Heart right ventricle (tissue), 16 donors: Measurements from ENCODE around the gene KLHL35. TPM values are rescaled to one million over a fixed set of nuclear protein-coding genes. Genes with fewer than 3 reads are reported as not detected.

Experiments
- ATAC-seq, 8 donors: fragments of 200-7000 bp; cut with Tn5 transposase; one replicate each; pipeline ENCODE4 v1.9.1; 2020; ENCODE audit warnings: mild to moderate bottlenecking in 8 of 8, moderate library complexity in 8 of 8, moderate number of reproducible peaks in 1 of 8
- DNase-seq, 2 donors: peaks; one replicate each; pipeline ENCODE4 v3.0.0-alpha.2; 2020
- H3K27ac ChIP-seq, 10 donors: fragments of 200-600 bp; sonication (generic) in 2 of 10; one replicate each; pipeline versions ENCODE4 v1.5.0 to v1.8.0; 2020 to 2022; ENCODE audit warnings: mild to moderate bottlenecking in 3 of 10
- H3K27me3 ChIP-seq, 7 donors: fragments of 200-600 bp; one replicate each; pipeline ENCODE4 v1.8.0; 2021 to 2022; ENCODE audit warnings: mild to moderate bottlenecking in 2 of 7
- H3K36me3 ChIP-seq, 9 donors: fragments of 200-600 bp; sonication (generic) in 1 of 9; one replicate each; pipeline versions ENCODE4 v1.5.0 to v1.8.0; 2020 to 2022; ENCODE audit warnings: mild to moderate bottlenecking in 2 of 9
- H3K4me1 ChIP-seq, 9 donors: fragments of 200-600 bp; sonication (generic) in 1 of 9; one replicate each; pipeline versions ENCODE4 v1.5.0 to v1.8.0; 2020 to 2022; ENCODE audit warnings: mild to moderate bottlenecking in 4 of 9
- H3K4me3 ChIP-seq, 10 donors: fragments of 200-600 bp; sonication (generic) in 2 of 10; one replicate each; pipeline versions ENCODE4 v1.5.0 to v1.8.0; 2020 to 2022; ENCODE audit warnings: mild to moderate bottlenecking in 7 of 10, moderate library complexity in 2 of 10
- H3K9me3 ChIP-seq, 11 donors: fragments of 200-600 bp in 10 of 11; sonication (generic) in 2 of 11; one replicate each; pipeline versions ENCODE4 v1.5.0 to v1.8.0; 2013 to 2022; ENCODE audit warnings: mild to moderate bottlenecking in 2 of 11, control low read depth in 1 of 11, moderate library complexity in 1 of 11
- WGBS, 2 donors: extraction: QIAGEN DNeasy Blood & Tissue Kit; methylation state at CpG; one replicate each; pipeline ENCODE4 v1.1.7; 2013; ENCODE audit warnings: inconsistent platforms in 1 of 2; 5-methylcytosine and 5-hydroxymethylcytosine counted together
- intact Hi-C, 10 donors: fragments of 100-400 bp; cut with DNase I; formaldehyde crosslinking; loops; one replicate each; pipeline versions ENCODE4 v1.11.1 to v1.14.2; 2022
- polyA plus RNA-seq, 2 donors: library from polyadenylated mRNA; stranded (reverse); fragments of 200-250 nt; gene quantifications; one replicate each; pipeline ENCODE4 v1.2.3, GENCODE V29; 2013
- total RNA-seq, 10 donors: library from RNA; stranded (reverse); fragmentation: NEBNext Ultra II Directional in 3 of 10; extraction: Animal tissue kit (Norgen Biotek cat#: 25700) in 3 of 10; gene quantifications; one replicate each; pipeline versions ENCODE4 v1.2.1 to v1.2.4, GENCODE V29; 2021 to 2023
- TF ChIP-seq, protein P1 (sequence below), 9 donors: fragments of 200-600 bp; sonication (generic) in 2 of 9; IDR thresholded peaks; one replicate each; pipeline versions ENCODE4 v1.5.0 to v1.8.0; 2021 to 2022; ENCODE audit warnings: antibody characterized with exemption in 9 of 9, mild to moderate bottlenecking in 5 of 9, moderate library complexity in 1 of 9
- donor health status: Arrhythmogenic right ventricular cardiomyopathy.
- donor health status: ischemic (EF 13 %, LVEDD 7.1; RV severe dilation, severe dysfunction).
- donor health status: healthy with polysubstance abuse.
- donor health status: DM: no; HTN: yes; CAD: no.
- donor health status: DM: no; HTN: no; CAD: no.
- donor health status: ischemic (EF 25% LVEDD 6.9; RV normal size, moderate dysfunction).
- donor health status: ischemic (EF 25% LVEDD 5.7; RV mildly dilated, moderate dysfunction).
- donor health status: healthy.
- donor health status: DM: yes; HTN: yes; CAD: no.
- donor health status: Ischemic cardiomyopathy.
- donor health status: ischemic (EF 35%, LVEDD 5.7; RV mildly dilated, moderate dysfunction).
- donor health status: nonischemic (EF 11% LVEDD 7.7; RV severe dilation, severe dysfunction).
- donor health status: DM: yes; HTN: yes; CAD: no.
- donor health status: PGD.
- donor health status: ischemic (EF 29% LVEDD 5.4; RV normal size, mild dysfunction).
- donor health status: nonischemic (EF 23%, LVEDD 6.1; RV moderate dilation, normal function).

KLHL35 gene
- total and polyA plus RNA-seq, 12 donors = 0.20 to 0.81 (median 0.37) TPM; not detected in 2

DNA sequence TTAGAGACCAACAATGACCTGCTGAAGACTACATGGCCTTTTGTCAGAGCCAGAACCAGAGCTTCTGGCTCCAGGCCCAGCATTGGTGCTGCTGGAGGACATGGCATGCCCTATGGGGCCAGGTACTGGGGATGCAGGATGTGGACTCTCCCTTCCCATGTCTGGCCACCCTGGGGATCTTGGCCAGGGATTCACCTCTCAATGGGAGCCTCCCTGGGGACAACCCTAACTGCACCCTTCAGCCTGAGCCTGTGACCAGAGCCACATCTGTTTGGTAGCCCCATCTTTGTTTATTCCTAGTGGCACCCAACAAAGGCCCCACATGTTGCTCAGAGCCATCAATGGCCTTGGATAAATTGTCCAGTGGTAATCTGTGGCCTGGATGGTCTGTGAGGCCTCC is 5.8 kb downstream of the KLHL35 start:
- Histone ChIP-seq H3K4me3 (no peak overlapping the region), H3K27ac (no peak overlapping the region), H3K36me3 (peaks cover 0 to 20% (median 8%) of the 10 kb centered on the region in 9 donors), H3K4me1 (peaks cover 3 to 38% (median 12%) of the 10 kb centered on the region in 9 donors), H3K27me3 (peaks cover 0 to 38% (median 26%) of the 10 kb centered on the region in 7 donors), H3K9me3 (peaks cover 0 to 6% (median 0%) of the 10 kb centered on the region in 11 donors)
- no peak for DNase-seq
- TF ChIP-seq, protein P1, sequence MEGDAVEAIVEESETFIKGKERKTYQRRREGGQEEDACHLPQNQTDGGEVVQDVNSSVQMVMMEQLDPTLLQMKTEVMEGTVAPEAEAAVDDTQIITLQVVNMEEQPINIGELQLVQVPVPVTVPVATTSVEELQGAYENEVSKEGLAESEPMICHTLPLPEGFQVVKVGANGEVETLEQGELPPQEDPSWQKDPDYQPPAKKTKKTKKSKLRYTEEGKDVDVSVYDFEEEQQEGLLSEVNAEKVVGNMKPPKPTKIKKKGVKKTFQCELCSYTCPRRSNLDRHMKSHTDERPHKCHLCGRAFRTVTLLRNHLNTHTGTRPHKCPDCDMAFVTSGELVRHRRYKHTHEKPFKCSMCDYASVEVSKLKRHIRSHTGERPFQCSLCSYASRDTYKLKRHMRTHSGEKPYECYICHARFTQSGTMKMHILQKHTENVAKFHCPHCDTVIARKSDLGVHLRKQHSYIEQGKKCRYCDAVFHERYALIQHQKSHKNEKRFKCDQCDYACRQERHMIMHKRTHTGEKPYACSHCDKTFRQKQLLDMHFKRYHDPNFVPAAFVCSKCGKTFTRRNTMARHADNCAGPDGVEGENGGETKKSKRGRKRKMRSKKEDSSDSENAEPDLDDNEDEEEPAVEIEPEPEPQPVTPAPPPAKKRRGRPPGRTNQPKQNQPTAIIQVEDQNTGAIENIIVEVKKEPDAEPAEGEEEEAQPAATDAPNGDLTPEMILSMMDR (IDR thresholded peaks at IDR 0.05) = no peak
- intact Hi-C loops = no loop called here
- ATAC-seq = no peak

GRCh38 chr11:75426720-75427086 is 6.3 kb downstream of the KLHL35 start:
- Histone ChIP-seq H3K27ac (no peak overlapping the region), H3K27me3 (peaks cover 0 to 34% (median 22%) of the 10 kb centered on the region in 7 donors), H3K36me3 (peaks cover 0 to 25% (median 8%) of the 10 kb centered on the region in 9 donors), H3K4me1 (peaks cover 3 to 38% (median 12%) of the 10 kb centered on the region in 9 donors), H3K9me3 (peaks cover 0 to 6% (median 0%) of the 10 kb centered on the region in 11 donors), H3K4me3 (no peak overlapping the region)
- DNase-seq (no peak), ATAC-seq (no peak)
- whole genome bisulfite sequencing, 2 donors = 91 to 93% methylated on average over 5 of the region's 5 CpGs
- TF ChIP-seq, protein P1 (IDR thresholded peaks at IDR 0.05) = no peak
- intact Hi-C loops = no loop called here

DNA sequence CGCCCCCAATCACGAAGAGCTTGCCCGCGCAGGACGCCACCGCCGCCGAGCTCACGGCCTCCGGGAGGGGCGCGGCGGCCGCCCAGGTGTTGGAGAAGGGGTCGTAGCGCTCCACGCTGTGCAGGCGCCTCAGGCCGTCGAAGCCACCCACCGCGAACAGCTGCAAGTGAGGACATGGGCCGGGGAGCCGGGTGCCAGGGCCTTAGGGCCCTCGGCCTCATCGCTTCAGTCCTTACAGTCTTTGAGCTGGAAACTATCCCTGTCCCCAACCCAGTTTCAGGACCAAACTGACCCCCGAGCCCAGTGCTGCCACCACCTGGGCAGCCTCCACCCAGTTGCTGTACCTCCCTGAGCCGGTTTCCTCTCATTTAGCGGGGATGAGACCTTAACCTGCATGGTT is 7.6 kb downstream of the KLHL35 start:
- TF ChIP-seq, protein P1 (IDR thresholded peaks at IDR 0.05) = peak in 3 of 9 donors; percentile 10 to 17 (median 11)
- no peak for ATAC-seq
- Histone ChIP-seq H3K4me3 (no peak overlapping the region), H3K36me3 (peaks cover 0 to 30% (median 8%) of the 10 kb centered on the region in 9 donors), H3K27me3 (peaks cover 0 to 21% (median 9%) of the 10 kb centered on the region in 7 donors), H3K27ac (no peak overlapping the region), H3K4me1 (peaks cover under 1 to 34% (median 6%) of the 10 kb centered on the region in 9 donors), H3K9me3 (peaks cover 0 to 6% (median 0%) of the 10 kb centered on the region in 11 donors)
- DNase-seq = no peak
- WGBS, 2 donors = 75 to 80% methylated on average over 25 to 29 of the region's 29 CpGs
- intact Hi-C loops = no loop called here

- Histone ChIP-seq H3K27ac (no peak overlapping the region), H3K27me3 (peaks cover 0 to 13% (median 4%) of the 10 kb centered on the region in 7 donors), H3K36me3 (peaks cover 0 to 30% (median 8%) of the 10 kb centered on the region in 9 donors), H3K9me3 (peaks cover 0 to 2% (median 0%) of the 10 kb centered on the region in 11 donors), H3K4me3 (no peak overlapping the region), H3K4me1 (peaks cover 0 to 32% (median 5%) of the 10 kb centered on the region in 9 donors)
- TF ChIP-seq, protein P1 (IDR thresholded peaks at IDR 0.05) = no peak
- intact Hi-C loops = no loop called here
- DNase-seq (peak in 1 of 2 donors; percentile 39), ATAC-seq (peak in 4 of 8 donors; percentile 30 to 55 (median 32))
- 93% methylated on average over 1 of the region's 1 CpG for WGBS, 2 donors
Measured at GRCh38 chr11:75424396-75424795, 8.6 kb downstream of the KLHL35 start.
